HEK293 (cell line): Measurements from ENCODE around the gene WNT6.
A peak's percentile ranks its signal among the peaks of the same experiment; 100 is the strongest.

Source experiments
- BCL11A ChIP-seq: fragments of 450-650 bp; formaldehyde crosslinking; IDR thresholded peaks from 2 replicates; pipeline ENCODE4 v1.5.1; 2016; ENCODE audit warnings: low read depth, missing biosample characterization, missing genetic modification characterization
- MZF1 ChIP-seq: fragments of 450-650 bp; formaldehyde crosslinking; IDR thresholded peaks from 2 replicates; pipeline ENCODE4 v1.5.1; 2017; ENCODE audit warnings: missing biosample characterization, missing genetic modification characterization, borderline replicate concordance
- REPIN1 ChIP-seq: fragments of 450-650 bp; formaldehyde crosslinking; IDR thresholded peaks from 2 replicates; pipeline ENCODE4 v1.5.1; 2017; ENCODE audit warnings: missing biosample characterization, missing genetic modification characterization, low read depth
- TCF7L2 ChIP-seq: IDR thresholded peaks from 2 replicates; pipeline ENCODE4 v1.6.1; 2011; ENCODE audit warnings: low read depth, mild to moderate bottlenecking, inconsistent platforms, low read length, moderate library complexity, borderline replicate concordance
- WT1 ChIP-seq: fragments of 450-650 bp; formaldehyde crosslinking; IDR thresholded peaks from 2 replicates; pipeline ENCODE4 v1.5.1; 2016; ENCODE audit warnings: missing biosample characterization, missing genetic modification characterization
- ZBTB7A ChIP-seq: fragments of 450-650 bp; formaldehyde crosslinking; IDR thresholded peaks from 2 replicates; pipeline ENCODE4 v1.5.1; 2016; ENCODE audit warnings: low read depth, missing biosample characterization, missing genetic modification characterization
- ZNF114 ChIP-seq: fragments of 450-650 bp; formaldehyde crosslinking; IDR thresholded peaks from 2 replicates; pipeline ENCODE4 v1.5.0; 2017; ENCODE audit warnings: missing biosample characterization, missing genetic modification characterization
- ZNF223 ChIP-seq: fragments of 450-650 bp; formaldehyde crosslinking; IDR thresholded peaks from 2 replicates; pipeline ENCODE4 v1.5.1; 2016; ENCODE audit warnings: missing biosample characterization, missing genetic modification characterization
- ZNF324 ChIP-seq: fragments of 450-650 bp; formaldehyde crosslinking; IDR thresholded peaks from 2 replicates; pipeline ENCODE4 v1.5.1; 2016; ENCODE audit warnings: missing biosample characterization, missing genetic modification characterization
- ZNF350 ChIP-seq: fragments of 450-650 bp; formaldehyde crosslinking; IDR thresholded peaks from 2 replicates; pipeline ENCODE4 v1.5.0; 2017; ENCODE audit warnings: missing biosample characterization, mild to moderate bottlenecking, missing genetic modification characterization
- ZNF391 ChIP-seq: fragments of 450-650 bp; formaldehyde crosslinking; IDR thresholded peaks from 2 replicates; pipeline ENCODE4 v1.5.1; 2016; ENCODE audit warnings: low read depth, missing biosample characterization, missing genetic modification characterization, borderline replicate concordance
- ZNF394 ChIP-seq: fragments of 450-650 bp; formaldehyde crosslinking; IDR thresholded peaks from 2 replicates; pipeline ENCODE4 v1.5.1; 2016; ENCODE audit warnings: missing biosample characterization, missing genetic modification characterization, mild to moderate bottlenecking, moderate library complexity, borderline replicate concordance
- ZNF416 ChIP-seq: fragments of 450-650 bp; formaldehyde crosslinking; IDR thresholded peaks from 2 replicates; pipeline ENCODE4 v1.5.1; 2016; ENCODE audit warnings: missing biosample characterization, missing genetic modification characterization
- ZNF558 ChIP-seq: fragments of 450-650 bp; formaldehyde crosslinking; IDR thresholded peaks from 2 replicates; pipeline ENCODE4 v1.5.1; 2016; ENCODE audit warnings: missing biosample characterization, missing genetic modification characterization
- ZNF610 ChIP-seq: fragments of 450-650 bp; formaldehyde crosslinking; IDR thresholded peaks from 2 replicates; pipeline ENCODE4 v1.5.1; 2016; ENCODE audit warnings: missing biosample characterization, missing genetic modification characterization, borderline replicate concordance
- ZNF658 ChIP-seq: fragments of 450-650 bp; formaldehyde crosslinking; IDR thresholded peaks from 2 replicates; pipeline ENCODE4; 2016; ENCODE audit warnings: missing biosample characterization, missing genetic modification characterization
- ZNF707 ChIP-seq: fragments of 450-650 bp; formaldehyde crosslinking; IDR thresholded peaks from 2 replicates; pipeline ENCODE4 v1.5.1; 2016; ENCODE audit warnings: missing biosample characterization, missing genetic modification characterization
- TF ChIP-seq, protein P1 (sequence below): fragments of 450-650 bp; formaldehyde crosslinking; IDR thresholded peaks from 2 replicates; pipeline ENCODE4; 2016; ENCODE audit warnings: missing biosample characterization, missing genetic modification characterization
- TF ChIP-seq, protein P2 (sequence below): fragments of 450-650 bp; formaldehyde crosslinking; IDR thresholded peaks from 2 replicates; pipeline ENCODE4 v1.5.1; 2016; ENCODE audit warnings: missing biosample characterization, missing genetic modification characterization
- TF ChIP-seq, protein P3 (sequence below): fragments of 450-650 bp; formaldehyde crosslinking; IDR thresholded peaks from 2 replicates; pipeline ENCODE4 v1.5.1; 2016; ENCODE audit warnings: missing biosample characterization, missing genetic modification characterization
- TF ChIP-seq, protein P4 (sequence below): fragments of 450-650 bp; IDR thresholded peaks from 2 replicates; pipeline ENCODE4 v1.5.1; 2018; ENCODE audit warnings: missing biosample characterization, missing genetic modification characterization
- TF ChIP-seq, protein P5 (sequence below): fragments of 450-650 bp; formaldehyde crosslinking; IDR thresholded peaks from 2 replicates; pipeline ENCODE4 v1.5.1; 2016; ENCODE audit warnings: missing biosample characterization, missing genetic modification characterization
- TF ChIP-seq, protein P6 (sequence below): fragments of 450-650 bp; formaldehyde crosslinking; IDR thresholded peaks from 2 replicates; pipeline ENCODE4 v1.5.1; 2017; ENCODE audit warnings: missing biosample characterization, missing genetic modification characterization
- TF ChIP-seq, protein P7 (sequence below): fragments of 450-650 bp; formaldehyde crosslinking; IDR thresholded peaks from 2 replicates; pipeline ENCODE4 v1.5.1; 2016; ENCODE audit warnings: missing biosample characterization, missing genetic modification characterization
- TF ChIP-seq, protein P8 (sequence below): fragments of 450-650 bp; formaldehyde crosslinking; IDR thresholded peaks from 2 replicates; pipeline ENCODE4 v1.5.1; 2016; ENCODE audit warnings: missing biosample characterization, missing genetic modification characterization, borderline replicate concordance

WNT6 gene

DNA sequence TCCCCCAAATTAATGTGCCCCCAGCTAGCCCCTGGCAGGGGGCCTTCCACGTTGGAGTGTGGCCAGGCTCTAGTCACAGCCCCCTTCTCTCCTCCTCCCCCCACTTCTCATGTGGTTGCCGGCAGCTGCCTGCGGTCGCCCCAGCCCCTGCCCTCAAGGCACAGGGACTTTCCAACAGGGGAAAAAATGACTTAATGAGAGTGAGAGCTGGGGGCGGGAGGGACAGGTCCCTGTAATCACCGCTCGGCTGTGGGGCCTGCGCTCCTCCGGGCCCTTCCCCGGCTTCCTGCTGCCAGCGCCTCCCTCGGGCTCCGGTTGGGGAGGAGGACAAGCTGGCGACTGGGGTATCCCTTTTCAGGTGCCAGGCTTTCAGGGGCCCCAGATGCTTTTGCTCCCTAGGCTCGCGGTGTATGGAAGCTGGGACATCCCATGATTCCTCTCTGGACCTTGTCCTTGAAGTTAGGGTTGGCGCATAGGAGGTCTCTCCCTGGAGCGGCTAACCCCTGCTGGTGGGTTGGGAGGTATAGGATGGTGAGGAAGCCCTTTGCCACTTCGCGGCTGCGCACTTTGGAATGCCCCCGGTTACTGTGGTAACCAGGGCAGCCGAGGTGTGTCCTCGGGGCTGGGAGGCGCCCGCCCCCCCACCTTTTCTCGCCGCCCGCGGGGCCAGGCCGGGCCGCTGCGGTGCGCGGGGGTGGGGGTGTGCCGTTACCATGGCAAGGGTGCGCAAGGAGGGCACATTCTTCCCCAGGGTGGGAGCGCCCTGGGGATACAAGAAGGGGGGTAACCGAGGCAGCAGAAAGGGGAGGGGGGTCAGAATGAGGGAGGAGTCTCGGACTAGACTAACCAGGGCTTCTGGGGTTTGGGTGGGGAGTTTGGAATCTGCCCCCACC is 37.1 kb downstream of the WNT6 start (continued):
- TF ChIP-seq MZF1 (tag by site-specific recombination) = no peak
- TF ChIP-seq BCL11A (tag by site-specific recombination) = no peak
- no peak for TF ChIP-seq ZNF394 (tag by site-specific recombination)
- TF ChIP-seq, protein P1, sequence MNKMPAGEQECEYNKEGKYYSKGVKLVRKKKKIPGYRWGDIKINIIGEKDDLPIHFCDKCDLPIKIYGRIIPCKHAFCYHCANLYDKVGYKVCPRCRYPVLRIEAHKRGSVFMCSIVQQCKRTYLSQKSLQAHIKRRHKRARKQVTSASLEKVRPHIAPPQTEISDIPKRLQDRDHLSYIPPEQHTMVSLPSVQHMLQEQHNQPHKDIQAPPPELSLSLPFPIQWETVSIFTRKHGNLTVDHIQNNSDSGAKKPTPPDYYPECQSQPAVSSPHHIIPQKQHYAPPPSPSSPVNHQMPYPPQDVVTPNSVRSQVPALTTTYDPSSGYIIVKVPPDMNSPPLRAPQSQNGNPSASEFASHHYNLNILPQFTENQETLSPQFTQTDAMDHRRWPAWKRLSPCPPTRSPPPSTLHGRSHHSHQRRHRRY (tag by site-specific recombination) = no peak
- TF ChIP-seq ZBTB7A (tag by site-specific recombination) = no peak
- TF ChIP-seq, protein P2, sequence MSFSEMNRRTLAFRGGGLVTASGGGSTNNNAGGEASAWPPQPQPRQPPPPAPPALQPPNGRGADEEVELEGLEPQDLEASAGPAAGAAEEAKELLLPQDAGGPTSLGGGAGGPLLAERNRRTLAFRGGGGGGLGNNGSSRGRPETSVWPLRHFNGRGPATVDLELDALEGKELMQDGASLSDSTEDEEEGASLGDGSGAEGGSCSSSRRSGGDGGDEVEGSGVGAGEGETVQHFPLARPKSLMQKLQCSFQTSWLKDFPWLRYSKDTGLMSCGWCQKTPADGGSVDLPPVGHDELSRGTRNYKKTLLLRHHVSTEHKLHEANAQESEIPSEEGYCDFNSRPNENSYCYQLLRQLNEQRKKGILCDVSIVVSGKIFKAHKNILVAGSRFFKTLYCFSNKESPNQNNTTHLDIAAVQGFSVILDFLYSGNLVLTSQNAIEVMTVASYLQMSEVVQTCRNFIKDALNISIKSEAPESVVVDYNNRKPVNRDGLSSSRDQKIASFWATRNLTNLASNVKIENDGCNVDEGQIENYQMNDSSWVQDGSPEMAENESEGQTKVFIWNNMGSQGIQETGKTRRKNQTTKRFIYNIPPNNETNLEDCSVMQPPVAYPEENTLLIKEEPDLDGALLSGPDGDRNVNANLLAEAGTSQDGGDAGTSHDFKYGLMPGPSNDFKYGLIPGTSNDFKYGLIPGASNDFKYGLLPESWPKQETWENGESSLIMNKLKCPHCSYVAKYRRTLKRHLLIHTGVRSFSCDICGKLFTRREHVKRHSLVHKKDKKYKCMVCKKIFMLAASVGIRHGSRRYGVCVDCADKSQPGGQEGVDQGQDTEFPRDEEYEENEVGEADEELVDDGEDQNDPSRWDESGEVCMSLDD (tag by site-specific recombination) = peak; percentile 22; the same call in 1 of the 2 replicates
- TF ChIP-seq, protein P3, sequence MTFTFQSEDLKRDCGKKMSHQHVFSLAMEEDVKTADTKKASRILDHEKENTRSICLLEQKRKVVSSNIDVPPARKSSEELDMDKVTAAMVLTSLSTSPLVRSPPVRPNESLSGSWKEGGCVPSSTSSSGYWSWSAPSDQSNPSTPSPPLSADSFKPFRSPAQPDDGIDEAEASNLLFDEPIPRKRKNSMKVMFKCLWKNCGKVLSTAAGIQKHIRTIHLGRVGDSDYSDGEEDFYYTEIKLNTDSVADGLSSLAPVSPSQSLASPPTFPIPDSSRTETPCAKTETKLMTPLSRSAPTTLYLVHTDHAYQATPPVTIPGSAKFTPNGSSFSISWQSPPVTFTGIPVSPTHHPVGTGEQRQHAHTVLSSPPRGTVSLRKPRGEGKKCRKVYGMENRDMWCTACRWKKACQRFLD = no peak
- no peak for TF ChIP-seq REPIN1 (tag by site-specific recombination)
- TF ChIP-seq, protein P4, sequence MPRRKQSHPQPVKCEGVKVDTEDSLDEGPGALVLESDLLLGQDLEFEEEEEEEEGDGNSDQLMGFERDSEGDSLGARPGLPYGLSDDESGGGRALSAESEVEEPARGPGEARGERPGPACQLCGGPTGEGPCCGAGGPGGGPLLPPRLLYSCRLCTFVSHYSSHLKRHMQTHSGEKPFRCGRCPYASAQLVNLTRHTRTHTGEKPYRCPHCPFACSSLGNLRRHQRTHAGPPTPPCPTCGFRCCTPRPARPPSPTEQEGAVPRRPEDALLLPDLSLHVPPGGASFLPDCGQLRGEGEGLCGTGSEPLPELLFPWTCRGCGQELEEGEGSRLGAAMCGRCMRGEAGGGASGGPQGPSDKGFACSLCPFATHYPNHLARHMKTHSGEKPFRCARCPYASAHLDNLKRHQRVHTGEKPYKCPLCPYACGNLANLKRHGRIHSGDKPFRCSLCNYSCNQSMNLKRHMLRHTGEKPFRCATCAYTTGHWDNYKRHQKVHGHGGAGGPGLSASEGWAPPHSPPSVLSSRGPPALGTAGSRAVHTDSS (tag by site-specific recombination) = no peak
- no peak for TF ChIP-seq ZNF707 (tag by site-specific recombination)
- no peak for TF ChIP-seq ZNF223 (tag by site-specific recombination)
- TF ChIP-seq ZNF324 (tag by site-specific recombination) = no peak
- TF ChIP-seq, protein P5, sequence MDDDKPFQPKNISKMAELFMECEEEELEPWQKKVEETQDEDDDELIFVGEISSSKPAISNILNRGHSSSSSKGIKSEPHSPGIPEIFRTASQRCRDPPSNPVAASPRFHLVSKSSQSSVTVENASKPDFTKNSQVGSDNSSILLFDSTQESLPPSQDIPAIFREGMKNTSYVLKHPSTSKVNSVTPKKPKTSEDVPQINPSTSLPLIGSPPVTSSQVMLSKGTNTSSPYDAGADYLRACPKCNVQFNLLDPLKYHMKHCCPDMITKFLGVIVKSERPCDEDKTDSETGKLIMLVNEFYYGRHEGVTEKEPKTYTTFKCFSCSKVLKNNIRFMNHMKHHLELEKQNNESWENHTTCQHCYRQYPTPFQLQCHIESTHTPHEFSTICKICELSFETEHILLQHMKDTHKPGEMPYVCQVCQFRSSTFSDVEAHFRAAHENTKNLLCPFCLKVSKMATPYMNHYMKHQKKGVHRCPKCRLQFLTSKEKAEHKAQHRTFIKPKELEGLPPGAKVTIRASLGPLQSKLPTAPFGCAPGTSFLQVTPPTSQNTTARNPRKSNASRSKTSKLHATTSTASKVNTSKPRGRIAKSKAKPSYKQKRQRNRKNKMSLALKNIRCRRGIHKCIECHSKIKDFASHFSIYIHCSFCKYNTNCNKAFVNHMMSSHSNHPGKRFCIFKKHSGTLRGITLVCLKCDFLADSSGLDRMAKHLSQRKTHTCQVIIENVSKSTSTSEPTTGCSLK (tag by site-specific recombination) = no peak
- TF ChIP-seq, protein P6, sequence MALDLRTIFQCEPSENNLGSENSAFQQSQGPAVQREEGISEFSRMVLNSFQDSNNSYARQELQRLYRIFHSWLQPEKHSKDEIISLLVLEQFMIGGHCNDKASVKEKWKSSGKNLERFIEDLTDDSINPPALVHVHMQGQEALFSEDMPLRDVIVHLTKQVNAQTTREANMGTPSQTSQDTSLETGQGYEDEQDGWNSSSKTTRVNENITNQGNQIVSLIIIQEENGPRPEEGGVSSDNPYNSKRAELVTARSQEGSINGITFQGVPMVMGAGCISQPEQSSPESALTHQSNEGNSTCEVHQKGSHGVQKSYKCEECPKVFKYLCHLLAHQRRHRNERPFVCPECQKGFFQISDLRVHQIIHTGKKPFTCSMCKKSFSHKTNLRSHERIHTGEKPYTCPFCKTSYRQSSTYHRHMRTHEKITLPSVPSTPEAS (tag by site-specific recombination) = no peak
- no peak; the same call in 1 of the 2 replicates for TF ChIP-seq WT1
- TF ChIP-seq TCF7L2 = no peak
- TF ChIP-seq ZNF391 (tag by site-specific recombination) = no peak
- no peak for TF ChIP-seq ZNF610 (tag by site-specific recombination)
- TF ChIP-seq ZNF658 (tag by site-specific recombination) = no peak
- no peak for TF ChIP-seq ZNF114
- TF ChIP-seq, protein P7, sequence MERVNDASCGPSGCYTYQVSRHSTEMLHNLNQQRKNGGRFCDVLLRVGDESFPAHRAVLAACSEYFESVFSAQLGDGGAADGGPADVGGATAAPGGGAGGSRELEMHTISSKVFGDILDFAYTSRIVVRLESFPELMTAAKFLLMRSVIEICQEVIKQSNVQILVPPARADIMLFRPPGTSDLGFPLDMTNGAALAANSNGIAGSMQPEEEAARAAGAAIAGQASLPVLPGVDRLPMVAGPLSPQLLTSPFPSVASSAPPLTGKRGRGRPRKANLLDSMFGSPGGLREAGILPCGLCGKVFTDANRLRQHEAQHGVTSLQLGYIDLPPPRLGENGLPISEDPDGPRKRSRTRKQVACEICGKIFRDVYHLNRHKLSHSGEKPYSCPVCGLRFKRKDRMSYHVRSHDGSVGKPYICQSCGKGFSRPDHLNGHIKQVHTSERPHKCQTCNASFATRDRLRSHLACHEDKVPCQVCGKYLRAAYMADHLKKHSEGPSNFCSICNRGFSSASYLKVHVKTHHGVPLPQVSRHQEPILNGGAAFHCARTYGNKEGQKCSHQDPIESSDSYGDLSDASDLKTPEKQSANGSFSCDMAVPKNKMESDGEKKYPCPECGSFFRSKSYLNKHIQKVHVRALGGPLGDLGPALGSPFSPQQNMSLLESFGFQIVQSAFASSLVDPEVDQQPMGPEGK (tag by site-specific recombination) = peak; percentile 71; the same call in 1 of the 2 replicates
- TF ChIP-seq, protein P8, sequence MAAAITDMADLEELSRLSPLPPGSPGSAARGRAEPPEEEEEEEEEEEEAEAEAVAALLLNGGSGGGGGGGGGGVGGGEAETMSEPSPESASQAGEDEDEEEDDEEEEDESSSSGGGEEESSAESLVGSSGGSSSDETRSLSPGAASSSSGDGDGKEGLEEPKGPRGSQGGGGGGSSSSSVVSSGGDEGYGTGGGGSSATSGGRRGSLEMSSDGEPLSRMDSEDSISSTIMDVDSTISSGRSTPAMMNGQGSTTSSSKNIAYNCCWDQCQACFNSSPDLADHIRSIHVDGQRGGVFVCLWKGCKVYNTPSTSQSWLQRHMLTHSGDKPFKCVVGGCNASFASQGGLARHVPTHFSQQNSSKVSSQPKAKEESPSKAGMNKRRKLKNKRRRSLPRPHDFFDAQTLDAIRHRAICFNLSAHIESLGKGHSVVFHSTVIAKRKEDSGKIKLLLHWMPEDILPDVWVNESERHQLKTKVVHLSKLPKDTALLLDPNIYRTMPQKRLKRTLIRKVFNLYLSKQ (tag by site-specific recombination) = no peak
- no peak for TF ChIP-seq ZNF350 (tag by site-specific recombination)
- TF ChIP-seq ZNF558 = no peak
- TF ChIP-seq ZNF416 (tag by site-specific recombination) = no peak
